Stimulated activated CD8-positive, alpha-beta memory T cell treated with anti-CD3 and anti-CD28 coated beads, Interleukin-7, amount 100 ng/mL, for 24 hours (primary cell): ENCODE data around the gene ZBTB7B.
A peak's percentile ranks its signal among the peaks of the same experiment; 100 is the strongest.
"Not testable (repeated sequence)": the region's sequence is repeated elsewhere in the genome, so short reads cannot be mapped to it uniquely, and the experiment has no call there.

ENCODE experiments used
- DNase-seq: peaks from one replicate; pipeline ENCODE4 v3.0.0-alpha.2; 2020; ENCODE audit warnings: low read depth

Gene ZBTB7B

DNA sequence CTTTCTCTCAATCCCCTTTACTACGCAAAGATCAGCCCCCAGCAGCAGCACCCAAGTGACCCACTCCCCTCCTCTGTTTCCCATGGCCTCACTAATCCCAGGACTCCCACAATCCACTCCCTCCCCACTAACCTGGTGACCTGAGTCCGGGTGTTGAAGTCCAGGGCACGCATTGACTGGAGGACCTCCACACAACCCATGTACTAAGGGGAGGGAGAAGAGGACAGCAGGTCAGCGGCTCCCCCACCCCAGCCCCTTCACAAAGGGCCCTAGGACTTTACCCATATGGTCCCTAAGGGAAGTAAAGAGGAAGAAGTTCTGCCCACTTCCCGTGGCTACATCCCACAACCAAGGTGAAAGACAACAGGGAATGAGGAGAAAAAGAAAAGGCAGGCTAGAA is 33.4 kb upstream of the ZBTB7B start:
- no peak for DNase-seq

DNA sequence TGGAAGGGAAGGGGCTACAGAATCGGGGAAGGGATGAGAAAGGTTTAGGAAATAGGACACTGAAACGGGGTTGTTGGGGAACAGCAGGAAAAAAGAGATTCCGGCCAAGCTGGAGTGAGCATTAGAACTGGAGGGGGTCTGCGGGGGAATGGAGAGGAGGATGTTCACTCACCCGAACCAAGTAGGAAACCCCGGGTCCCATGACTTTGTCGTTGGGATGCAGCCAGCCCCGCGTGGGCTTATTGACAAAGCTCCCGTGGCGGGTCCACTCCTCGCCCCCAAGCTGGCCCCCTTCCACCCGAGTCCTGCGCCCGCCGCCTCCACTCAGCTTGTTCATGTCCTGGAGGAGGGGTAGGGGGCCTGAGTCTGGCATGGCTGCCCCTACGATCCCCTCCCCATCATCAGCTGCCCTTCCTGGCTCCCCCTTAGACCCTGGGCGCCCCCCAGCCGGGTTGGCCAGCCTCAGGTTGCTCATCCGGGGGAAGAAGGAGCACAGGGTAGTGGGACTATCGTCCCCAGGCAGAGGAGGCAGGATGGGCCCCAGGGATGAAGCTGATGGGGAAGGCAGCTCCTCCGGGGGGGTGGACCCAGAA is 32.6 kb upstream of the ZBTB7B start:
- no peak for DNase-seq

DNA sequence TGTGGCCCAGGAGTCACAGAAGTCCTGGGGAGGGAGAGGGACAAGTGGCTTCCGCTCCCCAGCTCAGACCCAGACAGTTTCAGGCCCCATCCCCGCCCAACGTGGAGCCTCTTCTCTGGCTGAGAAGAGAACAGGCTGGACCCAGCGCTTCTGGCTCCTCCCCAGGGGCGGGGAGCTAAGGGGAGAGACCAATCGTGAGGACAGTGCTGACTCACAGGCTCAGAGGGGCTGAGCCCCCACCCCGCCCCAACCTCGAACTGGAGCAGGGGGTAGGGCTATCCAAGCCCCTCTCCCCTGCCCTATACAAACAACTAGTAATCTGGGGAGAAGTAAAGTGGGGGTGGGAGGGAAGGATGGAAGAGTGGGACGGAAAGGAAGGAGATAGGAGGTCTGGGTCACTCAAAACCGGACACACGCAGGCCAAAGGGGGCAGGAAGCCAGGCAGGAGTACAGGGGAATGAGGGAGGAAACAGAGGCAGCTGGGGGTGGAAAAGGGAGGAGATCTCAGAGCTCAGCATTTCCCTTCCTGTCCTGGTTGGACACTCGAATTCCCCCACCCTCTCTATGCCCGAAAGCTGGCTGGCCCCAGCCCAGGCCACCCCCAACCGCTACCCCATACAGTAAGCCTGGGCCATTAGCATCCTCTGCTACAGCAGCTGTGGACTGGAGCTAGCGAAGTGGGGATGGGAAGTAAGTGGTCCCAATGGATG is 31.8 kb upstream of the ZBTB7B start, which contains the start of gene SHC1:
SHC1 (minus strand) TSS at position 117 of the 710 bp plus-strand sequence. CDS start 221 bp downstream, outside the sequence.
- DNase-seq = no peak

DNA sequence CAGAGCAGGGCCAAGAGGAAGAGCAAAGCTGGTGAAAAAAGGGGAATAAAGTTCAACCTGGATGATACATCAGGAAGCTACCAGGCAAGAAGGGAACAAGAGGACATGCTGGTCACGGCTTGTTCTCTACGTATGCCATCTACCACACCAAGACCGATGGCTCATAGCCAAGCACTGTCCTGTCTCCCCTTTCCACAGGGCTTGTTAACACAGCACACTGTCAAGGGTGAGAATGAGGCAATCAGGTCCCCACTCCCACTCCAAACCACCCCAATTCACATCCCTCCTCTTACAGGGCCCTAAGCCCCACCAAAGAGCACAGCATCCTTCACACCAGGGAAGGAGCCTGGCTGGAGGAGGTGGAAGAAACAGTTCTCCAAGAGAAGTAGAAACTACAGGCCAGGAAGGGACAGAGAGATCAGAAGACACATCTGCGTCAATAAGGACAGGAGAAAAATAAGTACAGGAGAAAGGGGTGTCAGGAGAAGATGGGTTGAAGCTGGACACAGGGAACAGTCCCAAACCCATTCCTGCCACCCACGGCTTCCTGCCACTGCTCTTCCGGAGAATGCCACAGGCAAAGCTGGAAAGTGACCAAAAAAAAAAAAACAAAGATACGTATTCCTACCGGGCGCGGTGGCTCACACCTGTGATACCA is 31.1 kb upstream of the ZBTB7B start:
- DNase-seq = no peak

DNA sequence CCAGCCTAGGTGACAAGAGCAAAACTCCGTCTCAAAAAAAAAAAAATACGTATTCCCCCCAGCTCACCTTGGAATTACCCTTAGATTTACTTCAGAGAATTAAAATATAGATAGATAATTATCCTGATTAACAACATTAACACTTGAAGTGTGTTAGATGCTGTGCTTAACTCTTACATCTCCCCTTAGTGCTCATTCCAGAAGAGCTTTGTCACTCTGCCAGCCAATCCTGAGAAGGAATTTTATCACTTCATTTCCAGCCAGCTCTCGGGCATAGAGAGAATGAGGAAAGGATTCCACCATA is 30.4 kb upstream of the ZBTB7B start:
- DNase-seq = no peak

DNA sequence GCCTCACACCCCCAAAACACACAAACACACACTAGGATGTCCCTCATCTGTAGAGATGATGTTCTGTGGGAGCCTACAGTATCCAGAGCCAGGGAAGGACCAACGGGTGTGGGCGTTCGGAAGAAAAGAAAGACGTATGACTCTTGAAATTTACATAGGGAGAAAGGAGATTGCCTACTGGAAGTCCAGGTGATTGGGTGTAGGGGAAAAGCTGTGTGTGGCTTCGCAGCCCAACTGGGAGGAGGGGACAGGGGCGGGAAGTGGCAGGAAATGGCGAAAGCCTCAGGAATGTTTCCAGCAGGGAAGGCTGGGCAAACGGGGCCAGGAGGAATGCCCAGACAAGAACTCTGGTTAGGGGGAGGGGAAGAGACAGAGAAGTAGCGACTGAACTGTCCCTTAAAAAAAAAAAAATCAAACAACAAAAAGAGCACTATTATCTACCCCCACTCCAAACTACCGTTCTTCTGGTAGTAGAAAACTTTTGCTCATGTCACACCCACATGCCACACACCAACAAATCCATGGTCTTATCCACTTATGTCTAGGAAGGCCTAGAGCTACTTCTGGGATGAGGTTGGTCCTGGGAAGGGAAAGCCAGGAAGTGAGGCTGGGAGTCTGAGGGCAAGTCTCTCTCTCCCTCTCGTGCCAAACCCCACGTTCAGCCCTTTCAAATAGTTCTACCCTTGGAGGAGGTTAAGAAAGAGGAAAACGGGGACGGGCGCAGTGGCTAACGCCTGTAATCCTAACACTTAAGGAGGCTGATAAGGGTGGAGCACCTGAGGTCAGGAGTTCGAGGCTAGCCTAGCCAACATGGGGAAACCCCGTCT is 29.9 kb upstream of the ZBTB7B start:
- DNase-seq = no peak

DNA sequence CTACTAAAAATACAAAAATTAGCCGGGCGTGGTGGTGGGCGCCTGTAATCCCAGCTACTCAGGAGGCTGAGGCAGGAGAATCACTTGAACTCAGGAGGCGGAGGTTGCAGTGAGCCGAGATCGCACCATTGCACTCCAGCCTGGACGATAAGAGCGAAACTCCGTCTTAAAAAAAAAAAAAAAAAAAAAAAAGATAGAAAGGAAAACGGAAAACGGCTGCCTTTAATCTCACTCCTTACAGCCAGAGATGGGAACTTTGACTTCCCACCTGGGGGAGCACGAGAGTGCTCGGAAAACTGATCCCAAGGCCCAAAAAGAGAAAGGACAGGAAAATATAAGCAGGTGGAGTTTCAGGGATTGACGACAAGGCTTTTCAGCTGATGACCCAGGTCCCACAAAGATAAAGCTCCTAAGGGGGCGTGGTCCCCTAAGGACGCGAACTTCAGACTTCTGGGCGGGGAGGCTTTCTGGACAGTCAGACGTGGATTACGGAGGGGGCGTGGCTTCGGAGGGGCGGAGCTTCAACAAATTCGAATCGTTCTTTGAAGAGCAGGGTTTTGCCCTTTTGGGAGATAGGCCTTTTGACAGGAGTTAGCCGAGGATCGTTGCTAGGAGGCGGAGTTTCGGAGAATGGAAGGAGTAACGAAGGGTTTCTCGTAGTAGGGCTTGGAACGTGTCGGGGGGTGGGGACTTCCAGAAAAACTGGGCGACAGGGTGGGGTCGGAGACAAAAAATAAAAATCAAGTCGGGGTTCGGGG is 29.1 kb upstream of the ZBTB7B start:
- DNase-seq = peak; percentile 87

DNA sequence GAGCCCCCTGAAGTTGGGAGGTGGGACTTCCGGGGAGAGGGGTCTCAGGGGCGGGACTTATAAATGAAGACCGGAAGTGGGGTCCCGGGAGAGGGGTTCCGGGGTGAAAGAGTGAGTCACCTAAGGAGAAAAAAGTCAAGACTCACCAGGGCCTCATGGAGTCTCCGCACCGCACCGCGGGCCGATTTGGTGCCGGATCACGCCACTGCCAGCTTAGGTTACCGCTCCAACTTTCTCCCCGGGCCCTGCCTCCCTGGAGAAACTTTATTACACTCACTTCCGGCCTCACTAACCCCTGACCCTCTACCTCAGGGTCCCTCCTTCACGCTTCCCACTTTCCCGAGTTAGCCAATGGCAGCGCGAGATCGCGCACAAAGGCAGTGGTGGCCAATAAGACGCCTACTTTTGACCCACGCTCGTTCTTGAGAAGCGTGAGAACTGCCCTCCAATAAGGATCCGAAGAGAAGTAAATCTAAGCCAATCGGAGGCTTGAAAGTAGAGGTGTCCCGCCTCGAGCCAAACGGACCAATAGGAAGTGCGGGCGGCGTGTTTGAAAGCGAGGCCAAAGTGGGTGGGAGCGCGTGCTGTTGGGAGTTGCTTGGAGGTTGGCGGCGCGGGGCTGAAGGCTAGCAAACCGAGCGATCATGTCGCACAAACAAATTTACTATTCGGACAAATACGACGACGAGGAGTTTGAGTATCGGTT is 28.3 kb upstream of the ZBTB7B start, which contains the start of gene CKS1B:
CKS1B (plus strand) TSS at position 580 of the 706 bp plus-strand sequence; CDS start at position 645, 65 bp downstream.
- DNase-seq = peak; percentile 86

DNA sequence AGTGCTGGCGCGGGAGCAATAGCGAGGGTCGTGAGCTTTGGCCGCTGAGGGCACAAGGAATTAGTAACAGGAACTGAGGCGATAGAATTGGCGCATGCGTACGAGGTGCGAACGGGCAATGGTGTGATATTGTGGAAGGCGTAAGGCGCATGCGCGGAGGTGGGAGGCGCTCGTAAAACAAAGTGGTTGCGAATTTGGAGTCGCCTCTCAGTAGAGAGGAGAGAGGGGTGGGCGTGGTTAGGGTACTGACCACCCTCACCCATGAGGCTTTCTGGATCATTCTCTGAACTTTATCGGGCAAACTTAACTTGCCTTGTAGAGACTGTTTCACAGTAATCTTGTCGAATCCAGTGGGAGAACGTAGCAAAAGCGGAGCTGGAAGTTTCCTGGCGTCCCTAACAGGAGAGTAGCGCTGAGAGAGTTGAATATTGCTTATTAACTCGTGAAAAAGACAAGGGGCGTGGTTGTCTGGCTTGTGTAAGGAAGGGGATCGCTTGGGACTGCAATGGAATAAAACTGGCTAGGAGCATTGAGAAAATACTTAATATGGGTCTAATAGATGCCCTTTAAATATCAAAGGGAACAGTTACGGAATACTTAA is 27.7 kb upstream of the ZBTB7B start:
- peak; percentile 83 for DNase-seq

DNA sequence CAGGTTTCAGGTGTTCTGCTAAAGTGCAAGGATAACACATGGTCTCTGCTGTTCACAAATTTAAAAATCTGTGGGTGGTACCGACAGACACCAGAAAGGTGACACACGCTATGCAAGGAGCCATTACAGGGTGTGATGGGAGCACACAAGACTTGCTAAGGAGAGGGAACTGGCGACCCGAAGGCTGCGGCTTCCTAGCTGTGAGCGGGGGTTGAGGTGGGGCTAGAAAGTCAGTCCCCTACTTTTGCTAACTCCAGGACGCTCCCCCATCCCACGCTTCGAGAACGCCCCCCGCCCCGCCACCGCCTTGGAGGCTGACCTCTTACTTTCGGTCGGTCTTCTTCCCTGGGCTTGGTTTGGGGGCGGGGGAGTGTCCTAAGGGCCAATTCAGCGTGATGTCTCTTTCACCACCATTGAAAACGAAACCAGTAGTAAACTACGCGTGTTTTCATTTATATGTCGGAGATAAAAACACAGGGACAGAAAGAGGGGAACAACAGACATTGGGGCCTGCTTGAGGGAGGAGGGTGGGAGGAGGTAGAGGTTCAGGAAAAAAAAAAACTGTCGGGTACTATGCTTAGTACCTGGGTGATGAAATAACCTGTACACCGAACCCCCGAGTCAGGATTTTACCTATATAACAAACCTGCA is 27.1 kb upstream of the ZBTB7B start:
- peak; percentile 40 for DNase-seq

DNA sequence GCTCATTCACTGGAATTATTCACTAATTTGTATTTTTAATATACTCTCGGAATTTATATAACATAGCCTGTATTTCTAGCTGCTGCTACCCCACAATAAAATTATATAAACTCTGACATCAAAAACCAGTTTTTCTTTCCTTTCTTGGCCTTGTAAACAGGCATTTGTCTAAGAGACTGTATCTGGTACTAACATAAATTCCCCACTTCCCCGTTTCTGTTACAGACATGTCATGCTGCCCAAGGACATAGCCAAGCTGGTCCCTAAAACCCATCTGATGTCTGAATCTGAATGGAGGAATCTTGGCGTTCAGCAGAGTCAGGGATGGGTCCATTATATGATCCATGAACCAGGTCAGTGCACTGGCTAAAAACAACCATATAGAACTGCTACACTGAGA is 24.8 kb upstream of the ZBTB7B start:
- DNase-seq = not testable (repeated sequence)

DNA sequence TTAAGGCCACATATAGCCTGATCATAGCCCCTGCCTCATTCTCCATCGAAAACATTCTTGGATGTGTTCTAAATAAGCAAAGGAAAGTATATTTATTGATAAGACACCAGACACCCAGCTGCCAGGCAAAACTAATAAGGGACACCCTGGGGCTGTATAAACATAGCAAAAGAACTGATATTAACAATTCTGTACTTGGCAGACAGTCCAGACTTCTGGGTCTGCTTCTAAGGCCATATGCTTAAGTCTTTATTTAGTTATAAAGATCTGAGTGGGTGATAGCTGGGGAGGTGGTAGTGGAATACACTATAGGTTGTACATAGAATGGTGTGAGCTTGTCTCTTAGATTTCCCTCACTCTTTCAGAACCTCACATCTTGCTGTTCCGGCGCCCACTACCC is 24.2 kb upstream of the ZBTB7B start:
- DNase-seq = no peak

DNA sequence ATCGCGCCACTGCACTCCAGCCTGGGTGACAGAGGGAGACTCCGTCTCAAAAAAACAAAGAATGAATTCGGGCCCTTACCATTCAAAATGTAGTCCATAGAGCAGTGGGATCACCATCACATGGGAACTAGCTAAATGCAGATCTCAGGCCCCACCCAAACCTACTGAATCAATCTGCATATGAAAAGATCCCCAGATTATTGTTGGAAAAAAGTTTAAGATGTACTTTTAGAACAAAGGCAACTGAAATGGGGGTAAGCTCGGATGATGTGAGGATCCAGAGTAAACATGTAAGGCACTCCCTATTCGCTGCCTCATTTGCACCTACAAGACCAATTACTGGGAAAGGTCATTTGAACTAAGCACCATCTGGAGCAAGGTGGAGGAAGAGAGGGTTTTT is 20.3 kb upstream of the ZBTB7B start:
- no peak for DNase-seq

DNA sequence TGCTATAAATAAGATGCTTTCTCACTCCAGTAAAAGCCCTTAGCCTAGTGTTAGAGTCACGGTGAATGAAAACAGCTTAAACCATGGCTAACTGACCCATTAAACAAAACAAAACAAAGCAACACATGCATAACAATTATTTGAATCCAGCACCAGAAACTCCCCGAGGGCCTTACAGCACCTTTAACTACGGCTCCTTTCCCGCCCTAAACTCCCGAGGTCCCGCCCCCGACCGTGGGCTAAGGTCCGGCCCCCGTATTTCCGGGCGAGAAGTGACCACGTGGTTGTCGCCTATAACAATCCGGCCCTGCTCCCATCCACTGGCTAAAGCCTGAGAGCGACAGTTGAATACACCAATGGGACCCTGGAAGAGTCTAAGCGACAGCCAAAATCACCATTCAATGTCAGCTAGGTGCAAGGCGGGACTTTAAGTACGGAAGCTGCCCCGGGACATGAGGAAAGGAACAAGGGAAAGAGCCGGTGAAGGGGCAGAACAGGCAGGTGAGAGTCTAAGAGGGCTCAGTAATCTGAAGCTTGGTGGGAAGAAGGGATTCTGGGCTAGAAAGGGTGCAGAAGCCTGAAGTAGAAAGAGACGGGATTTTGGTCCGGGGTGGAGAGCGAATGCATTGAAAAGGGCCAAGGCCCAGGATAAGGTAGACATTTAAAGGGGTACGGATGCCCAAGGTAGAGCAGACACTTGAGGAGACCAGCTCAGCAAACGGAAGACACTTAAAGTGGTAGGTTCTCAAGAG is 19.5 kb upstream of the ZBTB7B start, which contains the start of gene FLAD1:
FLAD1 (plus strand) TSS at position 448 of the 752 bp plus-strand sequence. CDS start 351 bp downstream, outside the sequence.
- DNase-seq = peak; percentile 91

DNA sequence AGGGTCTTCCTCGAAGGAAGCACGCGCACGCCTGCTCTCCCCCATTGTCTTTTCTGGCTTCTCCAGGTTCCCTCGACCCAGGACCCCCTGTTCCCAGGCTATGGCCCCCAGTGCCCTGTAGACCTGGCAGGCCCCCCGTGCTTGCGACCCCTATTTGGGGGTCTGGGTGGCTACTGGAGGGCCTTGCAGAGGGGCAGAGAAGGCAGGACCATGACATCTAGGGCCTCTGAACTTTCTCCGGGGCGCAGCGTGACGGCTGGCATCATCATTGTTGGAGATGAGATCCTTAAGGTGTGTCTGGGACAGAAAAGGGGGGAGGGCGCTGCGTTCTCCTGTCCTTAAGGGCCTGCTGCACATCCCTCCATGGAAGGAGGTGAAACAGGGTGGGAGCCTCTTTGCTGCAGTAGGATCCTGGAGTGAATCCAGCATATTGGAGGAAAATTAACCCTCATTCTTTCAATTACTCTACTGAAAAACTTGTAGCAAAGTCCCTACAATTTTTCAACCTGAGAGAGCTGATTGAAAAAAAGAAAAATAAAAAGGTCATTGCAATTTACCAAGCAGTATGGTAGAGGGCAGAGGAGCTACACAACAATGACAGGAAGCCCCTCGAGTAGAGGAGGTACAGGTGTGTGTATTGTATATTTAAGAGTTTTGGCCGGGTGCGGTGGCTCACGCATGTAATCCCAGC is 18.7 kb upstream of the ZBTB7B start:
- DNase-seq = no peak

DNA sequence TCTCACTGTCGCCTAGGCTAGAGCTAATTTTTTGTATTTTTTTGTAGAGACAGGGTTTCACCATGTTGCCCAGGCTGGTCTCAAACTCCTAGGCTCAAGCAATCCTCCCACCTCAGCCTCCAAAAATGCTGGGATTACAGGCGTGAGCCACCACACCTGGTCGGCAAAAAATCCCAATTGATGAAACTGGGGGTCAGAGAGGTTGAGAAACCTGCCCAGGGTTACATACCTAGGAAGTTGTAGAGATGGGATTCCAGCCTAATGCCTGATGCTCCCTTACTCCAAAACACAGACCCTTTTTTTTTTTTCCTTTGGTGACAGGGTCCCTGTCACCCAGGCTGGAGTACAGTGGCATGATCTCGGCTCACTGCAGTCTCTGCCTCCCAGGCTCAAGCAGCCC is 15.9 kb upstream of the ZBTB7B start:
- not testable (repeated sequence) for DNase-seq

DNA sequence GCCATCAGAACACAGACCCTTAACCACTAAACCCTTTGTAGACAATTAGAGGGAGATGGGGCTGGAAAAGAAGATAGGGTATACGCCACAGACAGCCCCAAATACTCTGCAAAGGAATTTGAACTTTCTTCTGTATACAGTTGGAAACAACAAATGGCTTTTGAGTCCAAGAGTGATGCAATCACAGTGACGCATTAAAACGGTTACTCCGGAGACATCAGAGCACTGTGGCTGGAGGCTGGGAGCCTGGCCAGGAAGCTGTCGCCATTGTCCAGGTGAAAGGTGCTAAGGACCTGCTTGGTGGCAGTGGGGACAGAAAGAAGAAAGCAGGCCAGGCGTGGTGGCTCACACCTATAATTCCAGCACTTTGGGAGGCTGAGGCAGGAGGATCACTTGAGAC is 15.3 kb upstream of the ZBTB7B start:
- no peak for DNase-seq

DNA sequence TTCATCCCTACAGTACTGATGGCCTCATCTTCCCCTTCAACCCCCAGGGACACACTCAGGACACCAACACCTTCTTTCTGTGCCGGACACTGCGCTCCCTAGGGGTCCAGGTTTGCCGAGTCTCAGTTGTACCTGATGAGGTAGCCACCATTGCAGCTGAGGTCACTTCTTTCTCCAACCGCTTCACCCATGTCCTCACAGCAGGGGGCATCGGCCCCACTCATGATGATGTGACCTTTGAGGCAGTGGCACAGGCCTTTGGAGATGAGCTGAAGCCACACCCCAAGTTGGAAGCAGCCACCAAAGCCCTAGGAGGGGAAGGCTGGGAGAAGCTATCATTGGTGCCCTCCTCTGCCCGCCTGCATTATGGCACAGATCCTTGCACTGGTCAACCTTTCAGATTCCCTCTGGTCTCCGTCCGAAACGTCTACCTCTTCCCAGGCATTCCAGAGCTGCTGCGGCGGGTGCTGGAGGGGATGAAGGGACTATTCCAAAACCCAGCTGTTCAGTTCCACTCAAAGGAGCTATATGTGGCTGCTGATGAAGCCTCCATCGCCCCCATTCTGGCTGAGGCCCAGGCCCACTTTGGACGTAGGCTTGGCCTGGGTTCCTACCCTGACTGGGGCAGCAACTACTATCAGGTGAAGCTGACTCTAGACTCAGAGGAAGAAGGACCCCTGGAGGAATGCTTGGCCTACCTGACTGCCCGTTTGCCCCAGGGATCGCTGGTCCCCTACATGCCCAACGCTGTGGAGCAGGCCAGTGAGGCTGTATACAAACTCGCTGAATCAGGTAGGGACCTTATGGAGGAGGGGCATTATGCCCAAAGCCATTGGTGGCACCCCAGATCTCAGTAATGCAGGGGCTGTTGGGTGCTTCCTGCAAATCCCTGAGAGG is 14.3 kb upstream of the ZBTB7B start:
- DNase-seq = no peak
